GM18873 (cell line): ENCODE results near the gene DUSP14.

ENCODE experiments used
- ATAC-seq: cut with Tn5 transposase; IDR thresholded peaks from one replicate; pipeline ENCODE4 v1.9.1; 2021; ENCODE audit warnings: mild to moderate bottlenecking, moderate library complexity, moderate number of reproducible peaks; ENCODE audit not compliant: unreplicated experiment, low FRiP score

The DUSP14 gene

GRCh38 chr17:37553401-37553966 is 63.8 kb downstream of the DUSP14 start:
- ATAC-seq = no peak

GRCh38 chr17:37555386-37555785 is 65.7 kb downstream of the DUSP14 start:
- ATAC-seq = no peak

GRCh38 chr17:37557482-37557881 is 67.8 kb downstream of the DUSP14 start:
- no peak for ATAC-seq

- ATAC-seq = no peak
Observed at GRCh38 chr17:37558299-37558698, 68.6 kb downstream of the DUSP14 start.

- no peak for ATAC-seq
Observed at GRCh38 chr17:37562016-37562745, 72.5 kb downstream of the DUSP14 start.
